Mucosa of stomach (tissue), 1 donor: ENCODE results near the gene PTK7.

Experiments used
- H3K27me3 ChIP-seq: one replicate; pipeline ENCODE4 v1.7.0; 2013; ENCODE audit warnings: mild to moderate bottlenecking, low read length; ENCODE audit not compliant: control insufficient read depth, insufficient read depth
- H3K36me3 ChIP-seq: one replicate; pipeline ENCODE4 v1.7.0; 2013; ENCODE audit warnings: low read length; ENCODE audit not compliant: control insufficient read depth, insufficient read depth
- H3K4me1 ChIP-seq: one replicate; pipeline ENCODE4 v1.7.0; 2013; ENCODE audit warnings: mild to moderate bottlenecking, low read length; ENCODE audit not compliant: control insufficient read depth, insufficient read depth
- H3K4me3 ChIP-seq: one replicate; pipeline ENCODE4 v1.7.0; 2013; ENCODE audit warnings: low read length
- H3K9ac ChIP-seq: one replicate; pipeline ENCODE4 v1.7.0; 2013; ENCODE audit warnings: mild to moderate bottlenecking, low read length, moderate library complexity
- H3K9me3 ChIP-seq: one replicate; pipeline ENCODE4 v1.7.0; 2013; ENCODE audit warnings: mild to moderate bottlenecking, low read length, moderate library complexity; ENCODE audit not compliant: control insufficient read depth
- donor health status: Pancreatic carcinoma.

The PTK7 gene

GRCh38 chr6:43075670-43076463, at the start of gene PTK7:
TSS of gene PTK7 (plus strand) at chr6:43076314. CDS start at chr6:43076489, 175 bp downstream.
- peaks cover 18% of the 10 kb centered on the region for H3K36me3 ChIP-seq
- H3K9ac ChIP-seq, result peak within 1 kb of the TSS; percentile 61
- peak within 1 kb of the TSS; percentile 64 for H3K4me3 ChIP-seq
- H3K27me3 ChIP-seq, result no peaks in the 10 kb centered on the region
- peaks cover 19% of the 10 kb centered on the region for H3K4me1 ChIP-seq
- H3K9me3 ChIP-seq, result no peaks in the 10 kb centered on the region

DNA sequence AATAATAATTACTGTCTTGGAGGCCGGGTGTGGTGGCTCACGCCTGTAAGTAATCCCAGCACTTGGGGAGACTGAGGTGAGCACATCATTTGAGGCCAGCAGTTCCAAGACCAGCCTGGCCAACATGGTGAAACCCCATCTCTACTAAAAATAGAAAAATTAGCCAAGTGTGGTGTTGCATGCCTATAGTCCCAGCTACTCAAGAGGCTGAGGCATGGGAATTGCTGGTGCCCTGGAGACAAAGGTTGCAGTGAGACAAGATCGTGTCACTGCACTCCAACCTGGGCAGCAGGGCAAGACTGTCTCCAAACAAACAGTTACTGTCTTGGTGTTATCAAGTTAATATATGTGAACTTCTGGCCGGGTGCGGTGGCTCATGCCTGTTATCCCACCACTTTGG, 49.7 kb upstream of the PTK7 start:
- H3K4me3 ChIP-seq, result no peak overlapping the region
- no peaks in the 10 kb centered on the region for H3K9me3 ChIP-seq
- H3K9ac ChIP-seq, result no peak overlapping the region
- no peaks in the 10 kb centered on the region for H3K4me1 ChIP-seq
- H3K27me3 ChIP-seq, result no peaks in the 10 kb centered on the region
- H3K36me3 ChIP-seq, result no peaks in the 10 kb centered on the region

DNA sequence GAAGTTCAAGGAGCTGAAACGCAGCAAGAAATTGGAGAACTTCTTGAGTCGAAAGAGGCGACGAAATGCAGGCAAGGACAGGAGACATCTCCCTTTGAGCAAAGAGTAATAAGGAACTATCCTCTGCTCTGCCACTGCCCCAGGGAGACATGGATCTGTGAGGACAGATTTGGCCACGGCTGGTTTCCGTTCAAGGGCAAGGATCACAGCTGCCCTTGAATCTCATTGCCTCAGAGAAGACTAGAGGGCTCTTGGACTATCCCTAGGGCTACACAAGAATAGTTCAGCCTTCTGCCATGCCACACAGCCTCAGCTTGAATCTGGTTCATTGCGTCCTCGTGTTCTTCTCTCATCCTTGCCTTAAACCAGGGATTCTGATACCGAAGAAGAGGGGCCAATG, 47.0 kb upstream of the PTK7 start:
- H3K9me3 ChIP-seq, result no peaks in the 10 kb centered on the region
- H3K4me1 ChIP-seq, result no peaks in the 10 kb centered on the region
- H3K27me3 ChIP-seq, result no peaks in the 10 kb centered on the region
- no peak overlapping the region for H3K9ac ChIP-seq
- no peak overlapping the region for H3K4me3 ChIP-seq
- H3K36me3 ChIP-seq, result no peaks in the 10 kb centered on the region

GRCh38 chr6:43032326-43032725, 43.8 kb upstream of the PTK7 start:
- Histone ChIP-seq H3K9me3 (no peaks in the 10 kb centered on the region), H3K4me1 (no peaks in the 10 kb centered on the region), H3K36me3 (peaks cover 4% of the 10 kb centered on the region), H3K27me3 (no peaks in the 10 kb centered on the region), H3K4me3 (no peak overlapping the region), H3K9ac (no peak overlapping the region)

DNA sequence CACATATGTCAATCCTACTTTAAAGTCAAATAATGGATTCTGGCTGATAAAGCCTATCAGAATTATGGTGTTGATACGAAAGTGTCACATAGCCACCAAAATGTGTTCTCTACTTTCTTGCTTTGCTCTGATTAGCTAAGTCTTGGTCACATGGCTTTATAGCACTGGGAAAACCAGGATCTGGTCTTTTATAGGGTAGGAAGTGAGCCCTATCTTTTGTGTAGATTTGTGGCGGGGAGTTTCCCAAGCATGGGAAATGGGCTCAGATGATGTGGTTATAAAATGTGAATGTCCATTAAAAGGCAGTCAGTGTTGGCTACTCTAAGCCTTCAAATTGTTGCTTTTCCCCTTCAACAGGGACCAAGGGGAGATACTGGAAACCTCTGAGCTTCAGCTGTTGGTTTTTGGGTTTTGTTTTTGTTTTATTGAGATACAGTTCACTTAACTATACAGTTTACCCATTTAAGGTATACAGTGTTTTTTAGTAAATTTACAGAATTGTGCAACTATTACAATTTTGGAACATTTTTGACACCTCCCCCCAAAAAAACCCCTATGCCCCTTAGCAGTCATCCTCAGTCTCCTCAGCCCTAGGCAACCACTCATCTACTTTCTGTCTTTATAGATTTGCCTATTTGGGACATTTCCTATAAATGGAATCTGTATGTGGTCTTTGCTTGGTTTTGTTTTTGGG, 42.5 kb upstream of the PTK7 start:
- Histone ChIP-seq H3K4me3 (no peak overlapping the region), H3K36me3 (peaks cover 5% of the 10 kb centered on the region), H3K9me3 (no peaks in the 10 kb centered on the region), H3K4me1 (no peaks in the 10 kb centered on the region), H3K9ac (no peak overlapping the region), H3K27me3 (no peaks in the 10 kb centered on the region)

- Histone ChIP-seq H3K4me1 (no peaks in the 10 kb centered on the region), H3K9ac (no peak overlapping the region), H3K4me3 (no peak overlapping the region), H3K9me3 (no peaks in the 10 kb centered on the region), H3K36me3 (peaks cover 5% of the 10 kb centered on the region), H3K27me3 (no peaks in the 10 kb centered on the region)
Observed at GRCh38 chr6:43034190-43034525, 42.0 kb upstream of the PTK7 start.

DNA sequence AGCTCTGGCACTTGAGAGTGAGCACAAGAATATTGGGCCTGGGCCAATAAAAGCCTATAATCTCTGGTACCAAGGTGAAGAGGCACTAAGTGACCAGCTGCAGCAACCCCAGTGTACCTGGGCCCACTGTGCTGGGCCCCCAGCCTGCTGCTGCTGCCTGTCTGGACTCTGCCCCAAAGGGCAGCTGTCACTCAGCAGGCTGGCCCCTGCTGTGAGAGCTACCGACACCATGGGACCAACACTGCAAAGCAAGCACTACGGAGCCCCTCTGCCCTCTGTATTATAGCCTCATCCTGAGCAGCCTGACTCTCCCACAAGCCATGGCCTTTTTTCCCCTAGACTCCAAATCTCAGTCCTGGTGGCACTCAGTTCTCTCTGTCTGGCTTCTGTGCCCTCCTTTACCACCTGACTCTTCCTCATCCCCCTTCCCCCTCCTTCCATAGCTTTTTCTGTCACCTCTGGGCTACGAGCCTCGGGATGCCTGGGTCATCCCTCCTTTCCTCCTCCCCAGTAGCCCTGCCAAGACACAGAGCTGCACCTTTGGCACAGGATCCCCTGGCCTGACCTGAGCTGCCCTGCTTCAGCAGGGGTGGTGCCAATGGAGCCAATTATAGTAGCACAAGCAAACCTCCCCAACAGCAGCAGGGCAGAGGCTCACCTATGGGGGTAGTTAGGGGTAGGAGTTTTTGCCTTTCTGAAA, 40.5 kb upstream of the PTK7 start:
- H3K27me3 ChIP-seq, result no peaks in the 10 kb centered on the region
- H3K4me3 ChIP-seq, result no peak overlapping the region
- no peak overlapping the region for H3K9ac ChIP-seq
- H3K4me1 ChIP-seq, result no peaks in the 10 kb centered on the region
- peaks cover 13% of the 10 kb centered on the region for H3K36me3 ChIP-seq
- H3K9me3 ChIP-seq, result no peaks in the 10 kb centered on the region

GRCh38 chr6:43036712-43037111, 39.4 kb upstream of the PTK7 start:
- H3K4me3 ChIP-seq, result no peak overlapping the region
- peaks cover 14% of the 10 kb centered on the region for H3K36me3 ChIP-seq
- H3K9ac ChIP-seq, result no peak overlapping the region
- H3K27me3 ChIP-seq, result no peaks in the 10 kb centered on the region
- no peaks in the 10 kb centered on the region for H3K9me3 ChIP-seq
- no peaks in the 10 kb centered on the region for H3K4me1 ChIP-seq

DNA sequence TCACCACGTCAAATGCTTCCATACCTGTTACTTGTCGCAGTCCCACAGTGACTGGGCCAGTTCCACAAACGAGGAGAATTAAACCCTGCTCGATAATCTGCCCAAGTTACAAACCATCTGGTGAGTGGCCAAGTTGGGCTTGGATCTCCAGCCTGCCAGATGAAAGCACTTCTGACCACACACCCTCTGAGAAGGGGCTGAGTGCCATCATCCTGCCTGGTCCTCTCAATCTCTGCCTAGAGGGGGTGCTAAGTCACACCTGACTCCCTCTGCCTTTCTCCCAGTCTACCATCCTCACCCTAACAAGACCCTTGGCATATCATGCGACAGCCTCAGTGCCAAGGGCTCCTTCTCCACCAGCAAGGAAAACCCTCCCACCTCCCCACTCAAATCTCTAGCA, 38.9 kb upstream of the PTK7 start:
- Histone ChIP-seq H3K27me3 (no peaks in the 10 kb centered on the region), H3K4me3 (no peak overlapping the region), H3K9me3 (no peaks in the 10 kb centered on the region), H3K4me1 (no peaks in the 10 kb centered on the region), H3K36me3 (peaks cover 14% of the 10 kb centered on the region), H3K9ac (no peak overlapping the region)

DNA sequence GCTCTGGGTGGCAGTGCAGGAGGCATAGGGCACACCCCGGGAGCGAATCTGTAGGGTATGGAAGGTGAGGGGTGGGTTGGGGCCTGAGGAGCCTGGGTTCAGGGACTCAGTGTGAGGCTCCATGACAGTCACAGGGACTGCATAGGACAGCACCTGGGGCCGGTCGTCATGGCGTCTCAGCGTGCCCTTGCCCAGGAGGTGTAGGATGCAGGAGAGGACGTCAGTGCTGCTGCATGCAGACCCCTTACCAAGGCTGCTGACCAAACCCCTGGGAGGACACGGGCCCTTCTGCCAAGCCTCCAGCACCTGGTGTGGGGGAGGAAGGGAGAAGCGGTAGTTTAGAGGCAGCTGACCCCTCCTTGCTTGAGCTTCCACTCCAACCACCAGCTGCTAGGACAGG, 38.4 kb upstream of the PTK7 start:
- H3K4me3 ChIP-seq, result no peak overlapping the region
- no peaks in the 10 kb centered on the region for H3K27me3 ChIP-seq
- no peak overlapping the region for H3K9ac ChIP-seq
- no peaks in the 10 kb centered on the region for H3K9me3 ChIP-seq
- H3K36me3 ChIP-seq, result peaks cover 16% of the 10 kb centered on the region
- no peaks in the 10 kb centered on the region for H3K4me1 ChIP-seq

- H3K4me3 ChIP-seq, result no peak overlapping the region
- no peaks in the 10 kb centered on the region for H3K27me3 ChIP-seq
- no peaks in the 10 kb centered on the region for H3K9me3 ChIP-seq
- H3K4me1 ChIP-seq, result no peaks in the 10 kb centered on the region
- peaks cover 22% of the 10 kb centered on the region for H3K36me3 ChIP-seq
- no peak overlapping the region for H3K9ac ChIP-seq
Observed at GRCh38 chr6:43038727-43039126, 37.4 kb upstream of the PTK7 start.

DNA sequence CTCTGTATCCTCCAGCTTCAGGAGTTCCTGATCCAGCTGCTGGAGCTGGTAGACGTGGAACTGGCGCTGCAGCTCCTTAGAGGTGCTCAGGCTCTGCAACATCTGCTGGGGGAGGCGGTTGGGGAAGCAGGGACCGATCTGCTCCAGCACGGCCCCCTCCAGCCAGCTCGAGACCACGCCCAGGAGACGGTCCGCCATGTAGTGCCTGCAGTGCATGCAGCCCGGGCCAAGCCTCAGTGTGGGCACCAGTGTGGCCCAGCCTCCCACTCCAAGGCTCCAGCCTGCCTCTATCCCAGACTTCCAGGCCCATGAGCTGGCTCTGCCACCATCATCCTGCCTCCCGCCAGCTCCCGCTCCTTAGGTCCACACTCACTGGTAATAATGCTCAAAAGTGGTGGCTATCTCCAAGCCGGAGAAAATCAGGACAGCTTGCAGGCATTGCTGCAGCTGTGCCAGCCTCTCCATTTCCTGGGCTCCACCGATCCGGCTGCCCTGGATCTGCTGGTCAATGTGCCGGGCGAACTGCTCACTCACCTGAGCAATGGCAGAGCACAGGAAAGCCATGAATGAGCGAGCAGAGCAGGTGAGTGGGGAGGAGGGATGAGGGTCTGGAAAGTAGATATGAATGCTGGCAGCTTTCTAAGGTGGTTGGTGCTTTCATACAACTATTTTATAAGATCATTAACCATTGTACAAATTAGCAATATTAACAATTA, 35.4 kb upstream of the PTK7 start:
- Histone ChIP-seq H3K9ac (no peak overlapping the region), H3K4me3 (no peak overlapping the region), H3K36me3 (peaks cover 24% of the 10 kb centered on the region), H3K9me3 (no peaks in the 10 kb centered on the region), H3K27me3 (no peaks in the 10 kb centered on the region), H3K4me1 (no peaks in the 10 kb centered on the region)
